Muscle of back (tissue), 13 donors: Measurements from ENCODE around the gene CCDC47. TPM values are rescaled to one million over a fixed set of nuclear protein-coding genes. Genes with fewer than 3 reads are reported as not detected.
A peak's percentile ranks its signal among the peaks of the same experiment; 100 is the strongest.
"Not testable (repeated sequence)": the region's sequence is repeated elsewhere in the genome, so short reads cannot be mapped to it uniquely, and the experiment has no call there.

Source experiments
- DNase-seq, 3 donors: peaks; one replicate each; pipeline versions ENCODE4 v3.0.0 to v3.0.0-alpha.2; 2013
- long read RNA-seq, 9 donors: transcript quantifications; one replicate each; lab custom pipeline, GENCODE V29; 2026
- polyA plus RNA-seq, 10 donors: library from polyadenylated mRNA; unstranded; fragments of 120-200 nt; gene quantifications; one replicate each; pipeline ENCODE4 v1.2.1, GENCODE V29; 2013; ENCODE audit not compliant: insufficient read length in 10 of 10

CCDC47 gene
- 10 to 100 TPM; 49.1 to 61.7 (median 56.2) TPM for polyA plus RNA-seq
- long read RNA-seq, donor 1, transcript CCDC47-201 (13 exons, 3,466 nt): major isoform, 15 of 17 reads
- long read RNA-seq, donor 1, partial matches to known transcripts: 0 of 17 reads
- long read RNA-seq, donor 1, other reads (novel, unspliced or antisense): 0 of 17 reads
- long read RNA-seq, donor 2, transcript CCDC47-201 (13 exons, 3,466 nt): major isoform, 14 of 15 reads
- long read RNA-seq, donor 2, partial matches to known transcripts: 0 of 15 reads
- long read RNA-seq, donor 2, other reads (novel, unspliced or antisense): 0 of 15 reads
- long read RNA-seq, donor 3: 0 reads
- long read RNA-seq, donor 4, transcript CCDC47-201 (13 exons, 3,466 nt): major isoform, 10 of 12 reads
- long read RNA-seq, donor 4, partial matches to known transcripts: 0 of 12 reads
- long read RNA-seq, donor 4, other reads (novel, unspliced or antisense): 0 of 12 reads
- long read RNA-seq, donor 5, transcript CCDC47-201 (13 exons, 3,466 nt): major isoform, 11 of 17 reads
- long read RNA-seq, donor 5, partial matches to known transcripts: 0 of 17 reads
- long read RNA-seq, donor 5, other reads (novel, unspliced or antisense): 0 of 17 reads
- long read RNA-seq, donor 6, transcript CCDC47-201 (13 exons, 3,466 nt): major isoform, 9 of 13 reads
- long read RNA-seq, donor 6, partial matches to known transcripts: 0 of 13 reads
- long read RNA-seq, donor 6, other reads (novel, unspliced or antisense): 0 of 13 reads
- long read RNA-seq, donor 7, transcript CCDC47-206 (2 exons, 588 nt): minor isoform, 7 of 29 reads
- long read RNA-seq, donor 7, transcript CCDC47-201 (13 exons, 3,466 nt): major isoform, 14 of 29 reads
- long read RNA-seq, donor 7, partial matches to known transcripts: 8 of 29 reads
- long read RNA-seq, donor 7, other reads (novel, unspliced or antisense): 0 of 29 reads
- long read RNA-seq, donor 8, transcript CCDC47-201 (13 exons, 3,466 nt): major isoform, 11 of 16 reads
- long read RNA-seq, donor 8, partial matches to known transcripts: 0 of 16 reads
- long read RNA-seq, donor 8, other reads (novel, unspliced or antisense): 0 of 16 reads
- long read RNA-seq, donor 9, partial matches to known transcripts: 0 of 1 reads
- long read RNA-seq, donor 9, other reads (novel, unspliced or antisense): 0 of 1 reads

GRCh38 chr17:63773272-63774140, at the start of gene CCDC47:
TSS of gene CCDC47 (minus strand) at chr17:63773597. CDS start at chr17:63766175, 7,422 bp downstream.
- peak; percentile 100 for DNase-seq

- DNase-seq: no peak
These were observed 49.1 kb upstream of the CCDC47 start for GRCh38 chr17:63822537-63822936.

GRCh38 chr17:63821804-63822203, 48.4 kb upstream of the CCDC47 start:
- DNase-seq: no peak

GRCh38 chr17:63820963-63821561, 47.7 kb upstream of the CCDC47 start:
- no peak for DNase-seq

- DNase-seq: no peak
These were observed 46.5 kb upstream of the CCDC47 start for GRCh38 chr17:63819585-63820537.

- DNase-seq: no peak
These were observed 45.7 kb upstream of the CCDC47 start for GRCh38 chr17:63819131-63819530.

- no peak for DNase-seq
These were observed 44.5 kb upstream of the CCDC47 start for GRCh38 chr17:63817736-63818385.

- DNase-seq: no peak
These were observed 43.3 kb upstream of the CCDC47 start for GRCh38 chr17:63816669-63817068.

- no peak for DNase-seq
These were observed 42.7 kb upstream of the CCDC47 start for GRCh38 chr17:63816123-63816522.

- DNase-seq: no peak
These were observed 36.6 kb upstream of the CCDC47 start for GRCh38 chr17:63809970-63810369.

GRCh38 chr17:63805591-63805990, 32.2 kb upstream of the CCDC47 start:
- DNase-seq: no peak

GRCh38 chr17:63804328-63804727, 30.9 kb upstream of the CCDC47 start:
- no peak for DNase-seq

GRCh38 chr17:63800783-63801182, 27.4 kb upstream of the CCDC47 start:
- DNase-seq: no peak

- no peak for DNase-seq
These were observed 25.2 kb upstream of the CCDC47 start for GRCh38 chr17:63798572-63799106.

GRCh38 chr17:63796375-63796774, 23.0 kb upstream of the CCDC47 start:
- not testable (repeated sequence) for DNase-seq

GRCh38 chr17:63792055-63792729, 18.8 kb upstream of the CCDC47 start:
- no peak for DNase-seq

- DNase-seq: no peak
These were observed 16.7 kb upstream of the CCDC47 start for GRCh38 chr17:63790057-63790456.
